ENCODE results near the gene TERT.

TERT gene

DNA sequence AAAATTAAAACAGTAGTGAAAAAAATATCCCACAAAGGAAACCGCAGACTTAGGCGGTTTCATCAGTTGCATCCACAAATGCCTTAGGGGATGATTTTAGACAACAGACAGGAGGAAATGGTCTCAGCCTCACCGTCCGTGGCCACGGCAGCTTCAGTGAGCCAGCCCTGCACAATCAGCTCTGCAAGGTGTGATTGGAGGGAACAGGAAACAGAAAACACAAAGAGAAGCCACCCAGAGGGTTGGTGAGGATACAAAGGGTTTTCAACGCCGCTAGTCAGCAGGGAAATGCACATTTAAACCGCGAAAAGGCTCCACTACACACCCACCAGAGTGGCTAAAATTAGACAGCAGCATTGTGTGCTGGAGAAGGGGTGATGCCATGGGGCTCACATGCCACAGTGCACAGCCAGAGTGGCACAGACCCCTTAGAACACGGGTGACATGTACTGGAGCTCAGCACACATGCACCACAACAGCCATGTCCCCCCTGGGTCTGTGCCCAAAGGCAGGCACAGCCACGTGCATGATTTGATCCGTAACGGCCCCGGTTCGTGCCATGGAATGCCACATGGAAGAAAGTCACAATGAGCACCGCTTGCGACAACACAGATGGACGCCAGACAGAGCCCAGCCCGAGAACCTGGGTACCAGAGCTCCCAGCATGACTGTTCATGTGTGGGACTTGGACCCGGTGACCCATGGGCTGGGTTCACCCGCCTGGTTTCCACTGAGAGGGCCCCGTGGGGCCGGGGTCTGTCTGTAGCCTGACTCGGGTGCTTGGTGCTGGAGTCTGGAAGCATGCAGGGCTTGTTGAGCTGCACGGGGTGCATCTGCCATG lies 18.3 kb upstream of the TERT start:
- no peak for TF ChIP-seq CTCF (IDR thresholded peaks at IDR 0.05; ENCODE audit: insufficient read depth, missing control alignments)
- no peak for DNase-seq (ENCODE audit: insufficient read length, low spot score)

DNA sequence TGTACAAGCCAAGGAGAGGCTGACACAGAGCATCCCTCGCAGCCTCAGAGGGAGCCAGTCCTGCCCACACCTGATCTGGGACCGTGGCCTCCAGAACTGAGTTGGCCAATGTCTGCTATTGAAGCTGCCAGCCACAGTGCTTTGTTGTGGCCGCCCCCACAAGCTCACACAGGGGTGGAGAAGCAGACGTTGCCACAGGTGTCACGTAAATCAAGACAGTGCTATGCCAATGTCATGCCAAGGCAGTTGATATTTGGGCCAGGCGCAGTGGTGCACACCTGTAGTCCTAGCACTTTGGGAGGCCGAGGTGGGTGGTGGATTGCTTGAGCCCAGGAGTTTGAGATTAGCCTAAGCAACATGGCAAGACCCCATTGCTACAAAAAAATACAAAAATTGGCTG lies 17.3 kb upstream of the TERT start:
- no peak for FAIRE-seq
- no peak for TF ChIP-seq CTCF (IDR thresholded peaks at IDR 0.05; ENCODE audit: insufficient read depth, missing control alignments)
- no peak for DNase-seq (ENCODE audit: insufficient read length, low spot score)

More for the DNA sequence above, 18.3 kb upstream of the TERT start:
- FAIRE-seq: no peak

- FAIRE-seq: no peak
- TF ChIP-seq CTCF (IDR thresholded peaks at IDR 0.05; ENCODE audit: insufficient read depth, missing control alignments): no peak
Measured at GRCh38 chr5:1311439-1312055, 16.7 kb upstream of the TERT start.

DNA sequence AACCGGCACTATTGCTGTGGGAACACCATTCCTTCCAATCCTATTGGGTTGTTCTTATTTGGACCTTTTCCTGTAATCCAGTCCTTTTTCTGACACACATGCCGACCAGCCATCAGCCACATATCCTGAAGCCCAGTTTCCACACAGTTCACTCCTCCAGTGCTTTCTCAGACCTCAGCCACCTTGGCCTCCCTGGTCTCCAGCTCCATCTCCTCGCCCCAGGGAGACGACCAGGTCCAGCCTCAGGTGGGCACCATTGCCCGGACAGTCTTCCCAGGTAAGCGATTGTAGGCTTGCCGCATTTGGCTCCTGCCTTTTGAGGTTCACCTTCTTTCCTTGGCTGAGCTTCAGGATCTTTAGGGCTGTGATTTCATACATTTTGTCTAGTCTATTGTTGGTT lies 15.2 kb upstream of the TERT start:
- no peak for DNase-seq (ENCODE audit: insufficient read length, low spot score)
- no peak for TF ChIP-seq CTCF (IDR thresholded peaks at IDR 0.05; ENCODE audit: insufficient read depth, missing control alignments)
- no peak for FAIRE-seq

More at GRCh38 chr5:1311439-1312055, 16.7 kb upstream of the TERT start:
- no peak for DNase-seq (ENCODE audit: insufficient read length, low spot score)

DNA sequence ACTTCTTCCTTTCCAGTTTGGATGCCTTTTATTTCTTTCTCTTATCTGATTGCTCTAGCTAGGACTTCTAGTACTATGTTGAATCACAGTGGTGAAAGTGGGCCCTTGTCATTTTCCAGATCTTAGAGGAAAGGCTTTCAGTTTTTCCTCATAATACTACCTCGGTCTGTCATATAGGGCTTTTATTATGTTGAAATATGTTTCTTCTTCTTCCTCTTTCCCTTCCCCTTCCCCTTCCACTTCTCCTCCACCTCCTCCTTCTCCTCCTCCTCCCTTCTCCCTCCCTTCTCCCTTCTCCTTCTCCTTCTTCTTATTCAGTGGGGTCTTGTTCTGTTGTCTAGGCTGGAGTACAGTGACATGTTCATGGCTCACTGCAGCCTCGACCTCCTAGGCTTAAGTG lies 9.2 kb upstream of the TERT start:
- TF ChIP-seq CTCF (IDR thresholded peaks at IDR 0.05; ENCODE audit: insufficient read depth, missing control alignments): no peak
- FAIRE-seq (no peak), DNase-seq (ENCODE audit: insufficient read length, low spot score) (no peak)

GRCh38 chr5:1302258-1302657 lies 7.4 kb upstream of the TERT start:
- FAIRE-seq: no peak
- DNase-seq (ENCODE audit: insufficient read length, low spot score): no peak
- TF ChIP-seq CTCF (IDR thresholded peaks at IDR 0.05; ENCODE audit: insufficient read depth, missing control alignments): no peak

DNA sequence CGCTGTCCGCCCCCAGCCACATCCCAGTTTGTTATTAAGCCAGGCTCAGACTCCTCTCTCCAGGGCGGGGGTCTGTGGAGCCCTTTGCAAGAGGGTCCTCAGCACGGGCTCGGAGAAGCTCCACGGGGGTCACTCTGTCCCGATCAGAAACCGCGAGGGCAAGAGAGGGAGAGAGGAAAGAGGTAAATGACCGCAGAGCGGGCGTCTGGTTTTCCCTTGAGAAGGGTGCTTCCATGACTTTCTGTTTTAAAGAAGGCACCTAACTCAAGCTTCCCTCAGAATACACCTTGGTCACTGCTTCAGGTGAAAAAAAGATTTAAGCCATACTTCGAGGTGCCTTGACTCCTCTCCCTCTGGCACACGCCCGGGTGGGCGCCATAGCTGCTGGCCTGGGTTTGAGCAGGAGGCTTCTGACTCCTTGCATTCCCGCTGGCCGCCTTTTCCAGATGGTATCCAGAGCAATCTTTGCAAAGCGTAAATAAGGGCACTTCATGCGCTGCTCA lies 5.8 kb upstream of the TERT start:
- no peak for TF ChIP-seq CTCF (IDR thresholded peaks at IDR 0.05; ENCODE audit: insufficient read depth, missing control alignments)
- FAIRE-seq (no peak), DNase-seq (ENCODE audit: insufficient read length, low spot score) (no peak)
